SK-MEL-5 (cell line): ENCODE data around the gene UBE3D. TPM values are rescaled to one million over a fixed set of nuclear protein-coding genes. Genes with fewer than 3 reads are reported as not detected.
A peak's percentile ranks its signal among the peaks of the same experiment; 100 is the strongest.
"Not testable (repeated sequence)": the region's sequence is repeated elsewhere in the genome, so short reads cannot be mapped to it uniquely, and the experiment has no call there.

Experiments
- DNase-seq: peaks from one replicate; pipeline ENCODE4 v3.0.0-alpha.2; 2016; ENCODE audit warnings: low read depth, low spot score
- in situ Hi-C: cut with HindIII; loops from 2 replicates; pipeline ENCODE4 v1.10.0; 2016; ENCODE audit warnings: low sequenced_read_pairs, high pct_unique_total_duplicates, low pct_unique_long_range_greater_than_20kb
- total RNA-seq: library from RNA; depleted of rRNA; stranded (reverse); fragments of >200 nt; shearing (Covaris generic); gene quantifications from 2 replicates; pipeline ENCODE4 v1.2.3, GENCODE V29; 2014

Gene UBE3D
- total RNA-seq, 1 experiment from 2014 or later = 6.1 TPM

DNA sequence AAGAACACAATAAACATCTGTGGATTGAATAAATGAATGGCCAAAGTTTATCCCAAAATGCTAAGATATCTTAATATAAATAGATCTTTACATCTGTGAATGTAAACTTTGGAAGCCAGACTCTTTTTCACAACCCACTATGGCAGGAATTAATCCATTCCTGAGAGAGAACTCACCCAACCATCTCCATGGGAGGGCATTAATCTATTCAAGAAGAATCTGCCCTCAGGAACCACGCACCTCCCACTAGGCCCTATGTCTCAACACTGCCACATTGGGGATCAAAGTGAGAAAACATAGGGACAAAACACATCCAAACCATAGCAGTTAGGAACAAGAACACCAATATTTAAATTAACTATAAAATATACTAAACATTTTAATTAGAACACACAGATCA is 3.4 kb downstream of the UBE3D start:
- in situ Hi-C loops = no loop called here
- no peak for DNase-seq

GRCh38 chr6:83061190-83061589 is 4.5 kb downstream of the UBE3D start:
- in situ Hi-C loops = no loop called here
- DNase-seq = no peak

DNA sequence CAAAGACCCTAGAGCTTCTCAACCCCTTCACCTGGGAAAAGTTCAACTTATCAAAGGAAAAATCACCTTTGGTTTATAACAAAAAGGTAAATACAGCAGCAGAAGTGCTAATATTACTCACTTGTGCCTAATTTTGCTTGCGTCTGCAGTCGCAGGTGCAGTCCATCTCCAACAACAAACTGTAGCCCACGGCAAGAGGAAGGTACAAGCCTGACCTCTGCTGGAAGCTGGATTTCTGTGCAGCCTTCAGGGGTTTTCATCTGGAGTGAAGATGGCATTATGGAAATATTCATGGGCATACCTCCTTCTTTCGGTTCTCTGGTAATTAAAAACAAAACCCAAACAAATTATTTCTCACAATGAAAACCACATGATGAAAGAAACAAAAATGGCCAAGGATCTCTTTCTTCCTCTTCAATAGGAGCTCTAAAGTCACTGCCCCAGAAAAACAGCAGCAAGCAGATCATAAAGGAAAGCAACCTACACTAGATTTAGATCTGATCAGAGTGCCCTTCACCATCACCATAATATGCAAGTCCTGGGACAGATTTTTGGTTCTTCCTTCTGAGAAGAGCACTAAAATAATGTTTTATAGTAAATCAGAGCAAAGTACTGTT is 7.8 kb downstream of the UBE3D start:
- DNase-seq = peak; percentile 62
- in situ Hi-C loops = no loop called here

DNA sequence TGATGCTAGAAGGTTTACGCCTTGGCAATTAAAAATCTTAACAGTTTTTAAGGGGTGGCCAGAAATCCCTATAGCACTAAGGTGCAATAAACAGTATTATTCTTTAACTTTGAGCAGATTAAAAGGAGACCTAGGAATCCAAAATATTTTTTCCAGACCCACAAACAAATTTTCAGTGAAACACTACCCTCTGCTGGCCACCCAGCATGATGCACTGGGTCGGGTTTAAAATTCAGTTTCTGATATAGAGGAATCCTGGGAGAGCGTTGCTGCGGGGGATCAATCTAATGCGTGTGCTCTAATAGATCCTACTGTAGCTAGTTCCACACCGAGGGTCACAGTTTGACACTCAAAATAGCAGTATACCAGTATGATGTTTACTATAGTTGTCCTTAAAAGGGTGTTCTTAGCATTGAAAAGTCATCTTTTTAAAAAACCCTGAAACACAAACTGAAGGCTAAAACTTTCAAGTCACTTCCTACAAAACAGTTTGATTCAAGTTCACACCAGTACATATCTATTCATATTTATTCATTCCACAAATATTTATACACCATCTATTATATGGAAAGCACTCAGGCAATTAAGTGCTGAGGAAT is 10.2 kb downstream of the UBE3D start:
- in situ Hi-C loops = no loop called here

DNA sequence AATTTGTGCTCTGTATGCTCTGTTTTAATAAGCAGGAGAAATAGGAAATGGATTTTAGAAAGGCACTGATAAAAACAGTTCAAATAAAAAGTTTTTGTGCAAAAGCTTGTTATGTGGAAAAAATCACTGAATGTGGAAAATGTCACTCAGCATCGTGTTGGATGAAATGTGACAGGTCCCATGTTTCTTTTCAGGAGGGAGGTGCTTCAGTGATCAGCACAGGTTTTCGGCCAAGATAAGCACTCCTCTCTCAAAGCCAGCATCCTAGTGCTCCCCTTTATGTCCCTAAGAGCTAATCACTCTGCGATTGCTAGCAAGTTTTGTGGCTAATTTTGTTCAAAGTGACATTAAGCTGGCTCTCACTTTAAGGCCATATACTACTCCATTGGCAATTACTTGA is 12.0 kb downstream of the UBE3D start:
- in situ Hi-C loops = no loop called here
- no peak for DNase-seq

More for the DNA sequence above, 10.2 kb downstream of the UBE3D start:
- peak; percentile 59 for DNase-seq

GRCh38 chr6:83051377-83052172 is 14.1 kb downstream of the UBE3D start:
- no peak for DNase-seq
- in situ Hi-C loops = no loop called here

GRCh38 chr6:83047065-83047754 is 18.4 kb downstream of the UBE3D start:
- no peak for DNase-seq
- in situ Hi-C loops = no loop called here

- no peak for DNase-seq
- in situ Hi-C loops = no loop called here
These were observed 21.4 kb downstream of the UBE3D start for GRCh38 chr6:83044091-83044768.

- in situ Hi-C loops = no loop called here
- peak; percentile 26 for DNase-seq
These were observed 23.1 kb downstream of the UBE3D start for GRCh38 chr6:83042467-83043053.

DNA sequence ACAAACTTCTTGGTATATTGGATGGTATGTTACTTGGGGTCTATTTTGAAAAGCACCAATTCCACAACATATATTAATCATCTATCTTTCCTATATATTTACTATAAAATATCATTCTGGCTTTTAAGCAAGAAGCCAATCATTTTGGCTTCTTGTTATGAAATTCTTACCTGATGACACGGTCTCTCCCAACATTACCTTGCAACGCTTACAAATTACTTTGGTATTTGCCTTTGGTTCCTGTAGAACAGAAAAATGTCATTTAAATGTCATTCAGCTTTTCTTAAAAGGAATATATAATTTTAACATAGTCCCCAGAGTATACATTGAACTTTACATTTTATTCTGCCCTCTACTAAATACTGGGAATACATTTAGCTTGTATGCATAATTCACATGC is 27.4 kb downstream of the UBE3D start:
- DNase-seq = no peak
- in situ Hi-C loops = no loop called here

- in situ Hi-C loops = no loop called here
- no peak for DNase-seq
These were observed 34.0 kb downstream of the UBE3D start for GRCh38 chr6:83031689-83032088.

- in situ Hi-C loops = no loop called here
- no peak for DNase-seq
These were observed 45.9 kb downstream of the UBE3D start for GRCh38 chr6:83019741-83020140.

DNA sequence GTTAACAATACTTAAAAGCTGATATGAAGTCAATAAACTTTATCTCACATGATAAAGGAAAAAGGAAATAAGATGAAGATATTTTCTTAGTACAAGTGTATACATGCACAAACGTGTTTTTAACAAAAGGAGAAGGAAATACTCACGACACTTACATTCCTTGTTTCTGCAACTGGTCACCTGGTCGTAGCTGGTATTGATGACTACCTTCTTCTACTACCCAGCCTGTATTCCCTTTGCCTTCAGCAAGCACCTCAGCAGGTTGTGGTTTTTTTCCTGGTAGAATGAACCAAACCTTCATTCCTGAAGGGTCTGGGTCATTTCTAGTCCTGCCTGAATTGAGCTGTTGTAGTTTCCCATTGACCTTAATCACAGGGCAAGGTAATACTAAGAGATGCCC is 54.5 kb downstream of the UBE3D start:
- DNase-seq, in situ Hi-C loops: not testable (repeated sequence)

DNA sequence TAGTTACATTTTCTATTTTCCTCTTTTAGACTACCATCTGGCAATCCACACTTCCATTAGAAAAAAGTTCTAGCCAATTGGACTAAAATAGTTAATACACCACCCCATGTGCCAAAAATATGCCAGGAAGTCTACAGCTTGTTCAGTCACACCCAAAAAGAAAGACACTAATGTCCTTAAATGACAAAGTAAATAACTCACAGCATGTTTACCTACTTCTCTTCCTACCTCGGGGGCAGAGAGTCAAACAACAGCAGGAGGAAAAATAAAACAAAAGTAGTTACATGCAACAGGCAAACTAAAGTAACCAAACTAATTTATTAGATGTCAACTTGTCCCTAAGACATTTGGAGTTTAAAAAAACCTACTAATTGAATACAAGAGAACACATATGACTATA is 57.0 kb downstream of the UBE3D start:
- in situ Hi-C loops = no loop called here
- DNase-seq = no peak

DNA sequence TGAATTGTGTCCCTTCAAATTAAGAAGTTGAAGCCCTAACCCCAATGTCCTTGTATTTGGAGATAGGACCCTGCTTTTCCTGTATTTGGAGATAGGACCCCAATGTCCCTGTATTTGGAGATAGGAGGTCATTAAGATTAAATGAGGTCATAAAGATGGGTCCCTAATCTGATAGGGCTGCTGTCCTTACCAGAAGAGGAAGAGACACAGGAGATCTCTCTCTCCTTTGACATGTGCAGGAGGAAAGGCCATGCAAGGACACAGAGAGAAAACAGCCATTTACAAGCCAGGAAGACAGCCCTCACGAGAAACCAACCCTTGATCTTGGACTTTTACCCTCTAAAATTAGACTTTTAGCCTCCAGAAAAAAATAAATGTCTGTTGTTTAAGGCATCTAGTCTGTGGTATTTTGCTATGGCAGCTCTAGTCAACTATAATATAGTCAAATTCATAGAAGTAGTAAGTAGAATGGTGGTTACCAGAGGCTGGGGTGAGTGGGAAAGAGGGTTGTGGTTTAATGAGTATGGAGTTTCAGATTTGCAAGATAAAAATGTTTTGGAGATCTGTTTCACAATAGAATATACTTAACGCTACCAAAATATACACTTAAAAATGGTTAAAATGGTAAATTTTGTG is 59.3 kb downstream of the UBE3D start:
- DNase-seq = no peak
- in situ Hi-C loops = no loop called here

GRCh38 chr6:82996156-82996555 is 69.5 kb downstream of the UBE3D start:
- no peak for DNase-seq
- in situ Hi-C loops = no loop called here

GRCh38 chr6:82995066-82995465 is 70.6 kb downstream of the UBE3D start:
- in situ Hi-C loops = no loop called here
- no peak for DNase-seq
